ENCODE data around the gene PCDHA7. TPM values are rescaled to one million over a fixed set of nuclear protein-coding genes. Genes with fewer than 3 reads are reported as not detected.
"Not testable (repeated sequence)": the region's sequence is repeated elsewhere in the genome, so short reads cannot be mapped to it uniquely, and the experiment has no call there.

Gene PCDHA7
- polyA plus RNA-seq, 12 donors, result 0.05 to 0.28 (median 0.17) TPM; not detected in 3

GRCh38 chr5:140821375-140822280 lies 12.4 kb upstream of the PCDHA7 start, which contains the start of gene PCDHA5:
Gene PCDHA5 (plus strand): TSS chr5:140821613.
- no peak for DNase-seq

- DNase-seq, result no peak
Measured at GRCh38 chr5:140822281-140822629, 11.8 kb upstream of the PCDHA7 start.

GRCh38 chr5:140822969-140823368 lies 11.1 kb upstream of the PCDHA7 start:
- not testable (repeated sequence) for DNase-seq

GRCh38 chr5:140823475-140823874 lies 10.6 kb upstream of the PCDHA7 start:
- DNase-seq, result no peak

GRCh38 chr5:140827704-140828361 lies 6.2 kb upstream of the PCDHA7 start, which contains the start of gene PCDHA6:
Gene PCDHA6 (plus strand): TSS chr5:140827960. CDS start chr5:140828092, 132 bp downstream.
- DNase-seq, result no peak

- no peak for DNase-seq
Measured at GRCh38 chr5:140828362-140828737, 5.7 kb upstream of the PCDHA7 start.

GRCh38 chr5:140829511-140830501 lies 4.3 kb upstream of the PCDHA7 start:
- not testable (repeated sequence) for DNase-seq

GRCh38 chr5:140834439-140835008 lies 455 bp downstream of the PCDHA7 start:
- not testable (repeated sequence) for DNase-seq

- DNase-seq, result no peak
Measured at GRCh38 chr5:140835622-140836510, 1.8 kb downstream of the PCDHA7 start.

GRCh38 chr5:140840978-140841962 lies 7.2 kb downstream of the PCDHA7 start, which contains the start of gene PCDHA8:
Gene PCDHA8 (plus strand): TSS chr5:140841187. CDS start chr5:140841322, 135 bp downstream.
- DNase-seq, result no peak

GRCh38 chr5:140842798-140843733 lies 9.0 kb downstream of the PCDHA7 start:
- no peak for DNase-seq

GRCh38 chr5:140848139-140849102 lies 14.4 kb downstream of the PCDHA7 start, which contains the start of gene PCDHA9:
Gene PCDHA9 (plus strand): TSS chr5:140848382. CDS start chr5:140848496, 114 bp downstream.
- not testable (repeated sequence) for DNase-seq

GRCh38 chr5:140849831-140850634 lies 16.0 kb downstream of the PCDHA7 start:
- DNase-seq, result not testable (repeated sequence)

GRCh38 chr5:140855772-140856674 lies 22.0 kb downstream of the PCDHA7 start, which contains the start of gene PCDHA10:
Gene PCDHA10 (plus strand): TSS chr5:140855897. CDS start chr5:140856049, 152 bp downstream.
- no peak for DNase-seq
